Measurements from ENCODE around the gene STRIT1. TPM values are rescaled to one million over a fixed set of nuclear protein-coding genes. Genes with fewer than 3 reads are reported as not detected.
A peak's percentile ranks its signal among the peaks of the same experiment; 100 is the strongest.

Gene STRIT1
- total and polyA plus RNA-seq, 9 of the 15 experiments (the other 6 are each of a cell fraction or from before 2014, with no cell fraction given): not detected

DNA sequence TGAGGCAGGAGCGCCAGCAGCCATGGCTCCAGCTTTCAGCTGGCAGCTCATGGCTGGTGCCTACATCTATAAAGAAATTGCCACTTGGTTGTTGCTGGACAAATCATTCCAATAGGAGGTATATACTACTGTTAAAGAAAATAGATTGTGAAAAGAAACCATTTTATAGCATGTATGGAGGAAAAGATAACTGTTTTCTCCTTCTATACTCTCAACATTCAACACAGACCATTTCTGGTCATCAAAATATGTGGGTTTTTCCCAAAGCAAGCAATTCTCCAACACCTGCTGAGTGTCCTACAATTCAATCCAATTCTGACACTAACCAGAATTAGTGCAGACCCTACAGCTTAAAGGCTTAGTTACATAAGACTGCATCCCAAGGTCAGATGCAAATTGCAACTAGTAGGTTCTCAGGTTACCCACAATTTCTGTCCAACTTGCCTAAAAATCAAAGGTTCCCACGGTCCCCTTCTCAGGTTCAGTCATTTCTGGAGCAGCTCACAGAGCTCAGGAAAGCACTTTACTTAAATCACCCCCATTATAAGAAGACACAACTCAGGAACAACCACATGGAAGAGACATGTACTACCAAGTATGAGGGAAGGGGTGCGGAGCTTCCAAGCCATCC lies 42.4 kb upstream of the STRIT1 start (continued):
- TF ChIP-seq GTF2F1 (IDR thresholded peaks at IDR 0.05; ENCODE audit: low read depth, low read length) (no peak), RCOR1 (IDR thresholded peaks at IDR 0.05; ENCODE audit: borderline replicate concordance in 1 of 2, low read depth in 2 of 2, low read length in 2 of 2) (no peak), MEF2A (IDR thresholded peaks at IDR 0.05; ENCODE audit: control insufficient read depth, low read depth, low read length) (no peak), ZNF232 (CRISPR knock-in tag; IDR thresholded peaks at IDR 0.05) (no peak), NFATC3 (IDR thresholded peaks at IDR 0.05) (no peak), BCL6 (CRISPR knock-in tag; IDR thresholded peaks at IDR 0.05) (no peak), POLR2H (tag; IDR thresholded peaks at IDR 0.05; ENCODE audit: low read depth) (no peak), MIER1 (IDR thresholded peaks at IDR 0.05; ENCODE audit: low read depth) (no peak), ZNF165 (CRISPR knock-in tag; IDR thresholded peaks at IDR 0.05; ENCODE audit: borderline replicate concordance) (no peak), PHF20 (IDR thresholded peaks at IDR 0.05; ENCODE audit: partially characterized antibody) (no peak), ZNF174 (CRISPR knock-in tag; IDR thresholded peaks at IDR 0.05) (no peak), NFXL1 (CRISPR knock-in tag; IDR thresholded peaks at IDR 0.05) (no peak), SP1 (CRISPR knock-in tag; IDR thresholded peaks at IDR 0.05) (no peak), YY1 (IDR thresholded peaks at IDR 0.05; ENCODE audit: borderline replicate concordance in 1 of 3, control insufficient read depth in 1 of 3, extremely low read depth in 1 of 3, insufficient read depth in 3 of 3, insufficient read length in 1 of 3, insufficient replicate concordance in 2 of 3, low read depth in 1 of 3, low read length in 2 of 3) (peak in 1 of 3 experiments; percentile 43), MYC (IDR thresholded peaks at IDR 0.05; ENCODE audit: low read depth, low read length) (no peak), MYC (CRISPR knock-in tag; IDR thresholded peaks at IDR 0.05; ENCODE audit: borderline replicate concordance, low read depth) (0 out of 2 replicates have a peak, but pooled peaks have one; percentile 34)
- TF ChIP-seq, protein P1, sequence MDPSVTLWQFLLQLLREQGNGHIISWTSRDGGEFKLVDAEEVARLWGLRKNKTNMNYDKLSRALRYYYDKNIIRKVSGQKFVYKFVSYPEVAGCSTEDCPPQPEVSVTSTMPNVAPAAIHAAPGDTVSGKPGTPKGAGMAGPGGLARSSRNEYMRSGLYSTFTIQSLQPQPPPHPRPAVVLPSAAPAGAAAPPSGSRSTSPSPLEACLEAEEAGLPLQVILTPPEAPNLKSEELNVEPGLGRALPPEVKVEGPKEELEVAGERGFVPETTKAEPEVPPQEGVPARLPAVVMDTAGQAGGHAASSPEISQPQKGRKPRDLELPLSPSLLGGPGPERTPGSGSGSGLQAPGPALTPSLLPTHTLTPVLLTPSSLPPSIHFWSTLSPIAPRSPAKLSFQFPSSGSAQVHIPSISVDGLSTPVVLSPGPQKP (CRISPR knock-in tag; IDR thresholded peaks at IDR 0.05): no peak
- TF ChIP-seq, protein P2, sequence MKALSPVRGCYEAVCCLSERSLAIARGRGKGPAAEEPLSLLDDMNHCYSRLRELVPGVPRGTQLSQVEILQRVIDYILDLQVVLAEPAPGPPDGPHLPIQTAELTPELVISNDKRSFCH (CRISPR knock-in tag; IDR thresholded peaks at IDR 0.05): no peak
- TF ChIP-seq, protein P2 (tag; IDR thresholded peaks at IDR 0.05): peak; percentile 88
- TF ChIP-seq, protein P3, sequence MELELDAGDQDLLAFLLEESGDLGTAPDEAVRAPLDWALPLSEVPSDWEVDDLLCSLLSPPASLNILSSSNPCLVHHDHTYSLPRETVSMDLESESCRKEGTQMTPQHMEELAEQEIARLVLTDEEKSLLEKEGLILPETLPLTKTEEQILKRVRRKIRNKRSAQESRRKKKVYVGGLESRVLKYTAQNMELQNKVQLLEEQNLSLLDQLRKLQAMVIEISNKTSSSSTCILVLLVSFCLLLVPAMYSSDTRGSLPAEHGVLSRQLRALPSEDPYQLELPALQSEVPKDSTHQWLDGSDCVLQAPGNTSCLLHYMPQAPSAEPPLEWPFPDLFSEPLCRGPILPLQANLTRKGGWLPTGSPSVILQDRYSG (tag; conservative IDR thresholded peaks at IDR 0.05; ENCODE audit: low read depth): peak; percentile 63; the same call in 1 of the 2 replicates
- TF ChIP-seq, protein P4, sequence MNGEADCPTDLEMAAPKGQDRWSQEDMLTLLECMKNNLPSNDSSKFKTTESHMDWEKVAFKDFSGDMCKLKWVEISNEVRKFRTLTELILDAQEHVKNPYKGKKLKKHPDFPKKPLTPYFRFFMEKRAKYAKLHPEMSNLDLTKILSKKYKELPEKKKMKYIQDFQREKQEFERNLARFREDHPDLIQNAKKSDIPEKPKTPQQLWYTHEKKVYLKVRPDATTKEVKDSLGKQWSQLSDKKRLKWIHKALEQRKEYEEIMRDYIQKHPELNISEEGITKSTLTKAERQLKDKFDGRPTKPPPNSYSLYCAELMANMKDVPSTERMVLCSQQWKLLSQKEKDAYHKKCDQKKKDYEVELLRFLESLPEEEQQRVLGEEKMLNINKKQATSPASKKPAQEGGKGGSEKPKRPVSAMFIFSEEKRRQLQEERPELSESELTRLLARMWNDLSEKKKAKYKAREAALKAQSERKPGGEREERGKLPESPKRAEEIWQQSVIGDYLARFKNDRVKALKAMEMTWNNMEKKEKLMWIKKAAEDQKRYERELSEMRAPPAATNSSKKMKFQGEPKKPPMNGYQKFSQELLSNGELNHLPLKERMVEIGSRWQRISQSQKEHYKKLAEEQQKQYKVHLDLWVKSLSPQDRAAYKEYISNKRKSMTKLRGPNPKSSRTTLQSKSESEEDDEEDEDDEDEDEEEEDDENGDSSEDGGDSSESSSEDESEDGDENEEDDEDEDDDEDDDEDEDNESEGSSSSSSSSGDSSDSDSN (IDR thresholded peaks at IDR 0.05; ENCODE audit: borderline replicate concordance in 1 of 2, low read depth in 2 of 2, low read length in 2 of 2): no peak
- TF ChIP-seq, protein P5, sequence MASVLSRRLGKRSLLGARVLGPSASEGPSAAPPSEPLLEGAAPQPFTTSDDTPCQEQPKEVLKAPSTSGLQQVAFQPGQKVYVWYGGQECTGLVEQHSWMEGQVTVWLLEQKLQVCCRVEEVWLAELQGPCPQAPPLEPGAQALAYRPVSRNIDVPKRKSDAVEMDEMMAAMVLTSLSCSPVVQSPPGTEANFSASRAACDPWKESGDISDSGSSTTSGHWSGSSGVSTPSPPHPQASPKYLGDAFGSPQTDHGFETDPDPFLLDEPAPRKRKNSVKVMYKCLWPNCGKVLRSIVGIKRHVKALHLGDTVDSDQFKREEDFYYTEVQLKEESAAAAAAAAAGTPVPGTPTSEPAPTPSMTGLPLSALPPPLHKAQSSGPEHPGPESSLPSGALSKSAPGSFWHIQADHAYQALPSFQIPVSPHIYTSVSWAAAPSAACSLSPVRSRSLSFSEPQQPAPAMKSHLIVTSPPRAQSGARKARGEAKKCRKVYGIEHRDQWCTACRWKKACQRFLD (CRISPR knock-in tag; IDR thresholded peaks at IDR 0.05): peak; percentile 69; the same call in 1 of the 2 replicates
